ENCODE results near the gene MDFI.

MDFI gene

DNA sequence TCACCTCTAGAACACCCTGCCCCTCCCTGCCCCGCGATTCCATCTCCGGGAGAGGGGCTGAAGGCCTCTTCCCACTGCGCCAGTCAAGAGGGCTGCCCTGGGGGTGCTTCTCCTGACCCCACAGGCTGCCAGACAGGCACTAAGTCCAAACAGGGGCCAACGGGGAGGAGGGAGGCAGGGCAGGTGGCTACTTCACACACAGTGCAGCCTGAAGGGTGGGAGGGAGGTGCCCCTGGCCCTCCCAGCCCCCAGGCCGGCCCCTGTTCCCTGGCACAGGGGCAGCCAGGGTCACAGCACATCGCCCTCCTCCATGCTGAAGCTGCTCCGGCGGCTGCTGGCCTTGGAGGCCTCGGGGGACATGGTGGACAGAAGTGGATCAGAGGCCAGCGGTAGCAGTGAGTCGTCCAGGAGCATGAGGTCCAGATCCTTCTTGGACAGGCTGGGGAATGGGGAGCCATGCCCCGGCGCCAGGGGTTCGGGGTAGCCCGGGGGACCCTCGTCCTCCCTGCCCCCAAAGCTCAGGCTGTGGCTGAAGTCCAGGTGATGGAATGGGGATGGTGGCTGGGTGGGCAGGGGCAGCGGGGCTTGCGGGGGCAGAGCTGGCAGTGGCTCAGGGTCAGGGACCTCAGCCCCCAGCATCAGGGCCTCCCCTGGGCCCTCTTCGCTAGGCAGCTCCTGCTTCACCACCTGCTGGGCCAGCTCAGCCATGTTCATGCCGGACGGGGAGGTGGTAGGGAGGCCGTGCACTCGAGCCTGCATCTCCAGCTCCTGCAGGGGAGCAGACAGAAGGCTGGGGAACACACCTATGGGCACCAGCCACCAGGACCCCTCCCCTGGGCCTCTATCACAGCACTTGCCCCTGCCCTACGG lies 46.3 kb downstream of the MDFI start:
- in situ Hi-C loops (cut with MboI; ENCODE audit: low sequenced_read_pairs): loop anchor here (10.0 kb wide), 1 partner anchor 320 kb away; no protein-coding TSS in a partner anchor

DNA sequence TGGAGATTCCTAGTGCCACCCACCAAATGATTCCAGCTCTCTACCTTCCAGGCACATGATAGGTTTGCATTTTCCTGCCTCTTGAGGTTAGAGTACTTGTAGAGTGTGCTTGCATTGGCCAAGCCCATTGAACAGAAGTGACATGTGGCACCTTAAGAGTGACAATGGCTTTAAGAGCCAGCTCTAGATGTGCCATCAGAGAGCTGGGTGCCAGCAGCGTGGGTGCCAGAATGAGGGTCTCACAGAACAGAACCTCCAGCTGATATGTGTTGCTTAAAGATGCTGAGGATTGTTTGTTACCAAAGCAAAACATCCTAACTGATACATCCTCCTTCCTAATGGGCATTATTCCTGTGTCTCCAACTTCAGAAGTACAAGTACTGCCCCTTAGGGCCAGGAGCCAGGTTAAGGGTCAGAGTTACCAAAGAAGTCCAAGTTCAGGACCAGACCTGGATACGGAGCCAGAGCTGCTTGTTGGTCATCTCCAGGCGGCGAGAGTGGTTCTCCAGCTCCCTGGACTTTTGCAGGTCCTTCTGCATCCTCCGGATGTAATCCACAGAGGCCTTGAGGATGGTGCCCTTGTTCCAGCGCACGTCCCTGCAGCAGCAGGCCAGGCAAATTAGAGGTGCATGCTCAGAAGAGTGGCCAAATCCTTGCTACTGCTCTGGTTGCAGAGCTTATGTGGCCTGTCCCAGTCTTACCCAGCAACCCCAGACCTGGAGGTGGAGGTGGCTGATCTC lies 47.5 kb downstream of the MDFI start:
- in situ Hi-C loops (cut with MboI; ENCODE audit: low sequenced_read_pairs): loop anchor here (10.0 kb wide), 1 partner anchor 321 kb away; no protein-coding TSS in a partner anchor

DNA sequence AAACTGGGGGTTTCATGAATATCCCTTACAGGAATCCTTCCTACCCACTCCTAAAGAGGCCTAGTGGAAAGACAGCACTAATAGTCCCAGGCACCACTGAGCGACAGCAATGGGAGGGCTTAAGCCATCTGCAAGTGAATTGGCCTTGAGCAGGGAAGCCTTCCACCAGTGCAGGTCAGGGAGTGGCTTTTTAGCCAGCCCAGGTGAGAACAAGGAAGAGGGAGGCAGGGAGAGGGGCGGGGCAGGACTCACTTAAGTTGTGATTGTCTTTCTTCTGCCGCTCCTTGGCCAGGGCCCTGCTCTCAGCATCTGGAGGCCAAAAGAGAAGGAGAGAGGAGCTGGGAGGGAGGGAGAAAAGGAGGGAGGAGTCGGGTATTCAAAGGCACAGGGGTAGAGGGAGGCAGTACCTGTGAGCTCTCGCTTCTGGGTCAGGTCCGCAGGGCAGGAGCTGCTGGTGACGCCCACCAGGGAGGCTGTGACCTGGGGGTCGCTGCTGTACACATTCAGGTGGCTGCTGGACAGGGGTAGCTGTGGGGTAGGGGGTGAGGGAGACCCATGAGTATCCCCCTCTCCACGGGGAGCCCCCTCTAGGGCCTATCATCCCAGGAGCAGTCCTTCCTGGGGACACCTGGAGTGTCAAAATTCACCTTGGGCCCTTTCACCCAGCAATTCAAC lies 49.4 kb downstream of the MDFI start:
- in situ Hi-C loops (cut with MboI; ENCODE audit: low sequenced_read_pairs): loop anchor here (10.0 kb wide), 1 partner anchor 323 kb away; no protein-coding TSS in a partner anchor

DNA sequence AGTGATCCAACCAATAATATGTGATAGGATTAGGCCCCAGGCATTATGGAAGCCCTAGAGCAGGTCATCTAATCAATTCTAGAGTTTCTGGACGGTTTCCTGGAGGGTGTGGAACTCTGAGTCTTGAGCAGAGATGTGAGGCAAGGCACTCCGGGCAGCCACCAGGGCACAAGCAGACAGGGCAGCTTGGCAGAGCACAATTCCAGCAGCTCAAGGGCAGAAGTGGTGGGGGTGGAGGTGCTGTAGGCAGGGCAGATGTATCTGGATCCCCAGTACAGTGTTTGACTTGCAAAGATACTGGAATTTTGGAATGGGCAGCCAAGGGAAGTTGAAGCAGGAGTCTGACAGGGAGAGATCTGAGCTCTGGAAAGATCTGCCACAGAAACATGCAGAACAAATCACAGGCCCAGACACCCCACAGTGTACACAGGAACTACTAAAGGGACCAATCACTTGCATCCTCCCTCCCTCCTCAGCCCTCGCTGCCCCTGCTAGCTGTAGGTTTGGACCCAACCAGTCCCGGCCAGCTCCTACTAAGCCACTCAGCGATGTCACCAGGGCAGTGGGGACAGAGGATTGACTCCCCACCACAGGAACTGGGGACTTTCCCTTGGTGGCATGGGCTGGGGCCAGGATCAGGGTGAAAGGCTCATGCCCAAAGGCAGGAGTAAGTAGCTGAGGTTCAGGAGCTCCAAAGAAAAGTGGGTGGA lies 50.1 kb downstream of the MDFI start:
- in situ Hi-C loops (cut with MboI; ENCODE audit: low sequenced_read_pairs): loop anchor here (10.0 kb wide), 1 partner anchor 324 kb away; no protein-coding TSS in a partner anchor

DNA sequence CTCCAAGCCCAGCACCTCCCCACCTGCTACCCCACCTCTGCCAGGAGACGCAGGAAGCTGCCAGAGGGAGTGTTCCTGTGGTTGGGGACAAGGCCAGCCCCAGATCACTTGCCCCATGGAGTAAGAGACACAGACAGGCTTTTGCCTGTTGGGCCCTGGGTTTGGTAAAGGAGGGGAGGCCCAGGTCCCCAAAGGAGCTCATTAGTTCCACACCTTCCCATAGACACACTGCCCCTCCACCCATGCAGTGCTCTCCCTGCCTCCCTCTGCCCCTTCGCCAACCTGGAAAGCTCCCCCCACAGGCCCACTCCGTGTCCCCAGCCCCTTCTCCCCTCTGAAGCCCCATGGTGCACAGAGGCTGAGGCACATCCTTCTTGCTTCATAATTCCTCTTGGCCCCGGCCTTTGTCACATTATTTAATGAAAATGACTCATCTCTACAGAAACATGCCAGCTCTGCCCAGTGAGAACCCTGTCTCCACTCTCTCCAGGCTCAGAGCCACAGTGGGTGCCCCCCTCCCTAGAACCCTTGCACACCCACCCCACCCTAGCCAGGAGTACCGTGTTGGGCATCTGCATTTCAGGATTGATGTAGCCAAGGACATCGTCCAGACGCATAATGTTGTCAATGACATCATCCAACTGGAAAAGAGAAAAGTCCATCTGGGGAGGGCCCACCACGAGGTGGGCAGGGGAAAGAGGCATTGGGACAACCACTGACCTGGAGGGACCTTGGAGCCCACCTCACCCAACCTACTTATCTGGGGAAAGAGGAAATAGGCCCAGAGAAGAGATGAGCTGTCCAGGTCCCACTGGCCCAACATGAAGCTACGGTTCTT lies 51.1 kb downstream of the MDFI start:
- in situ Hi-C loops (cut with MboI; ENCODE audit: low sequenced_read_pairs): loop anchor here (10.0 kb wide), 1 partner anchor 325 kb away; no protein-coding TSS in a partner anchor

DNA sequence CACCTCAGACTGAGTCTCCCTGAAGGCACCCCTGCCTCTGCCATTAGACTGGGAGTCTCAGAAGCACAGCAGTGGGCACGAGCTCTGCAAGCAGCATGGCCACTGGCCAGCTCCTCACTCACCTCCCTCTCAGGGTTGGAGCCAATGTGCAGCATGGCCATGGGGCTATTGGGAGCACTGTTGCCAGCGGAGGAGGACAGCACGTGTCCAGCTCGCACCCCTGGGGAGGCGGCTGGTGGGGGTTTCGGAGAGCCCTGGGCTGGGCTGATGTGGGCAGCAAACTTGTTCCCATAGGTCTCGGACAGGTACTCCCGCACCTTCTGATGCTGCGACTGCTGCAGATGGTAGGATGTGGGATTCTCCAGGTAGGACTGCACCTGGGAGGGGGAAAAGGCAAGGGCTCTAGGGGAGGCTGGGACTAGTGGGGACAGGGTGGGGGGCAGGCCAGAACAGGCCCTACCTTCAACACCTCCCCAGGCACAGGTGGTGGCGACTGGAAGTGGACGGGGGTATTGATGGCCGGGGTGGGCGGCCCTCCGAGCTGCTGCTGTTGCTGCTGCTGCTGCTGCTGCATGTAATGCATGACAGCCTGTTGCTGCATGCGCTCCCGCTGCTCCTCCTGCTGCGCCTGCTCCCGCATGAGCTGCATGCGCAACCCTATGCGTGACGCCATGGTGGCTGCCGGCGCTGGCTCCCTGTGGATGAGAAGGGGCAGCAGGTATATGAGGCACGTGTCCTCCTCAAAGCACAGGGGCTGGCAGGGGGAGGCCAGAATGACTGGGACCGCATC lies 52.5 kb downstream of the MDFI start:
- in situ Hi-C loops (cut with MboI; ENCODE audit: low sequenced_read_pairs): no loop called here

DNA sequence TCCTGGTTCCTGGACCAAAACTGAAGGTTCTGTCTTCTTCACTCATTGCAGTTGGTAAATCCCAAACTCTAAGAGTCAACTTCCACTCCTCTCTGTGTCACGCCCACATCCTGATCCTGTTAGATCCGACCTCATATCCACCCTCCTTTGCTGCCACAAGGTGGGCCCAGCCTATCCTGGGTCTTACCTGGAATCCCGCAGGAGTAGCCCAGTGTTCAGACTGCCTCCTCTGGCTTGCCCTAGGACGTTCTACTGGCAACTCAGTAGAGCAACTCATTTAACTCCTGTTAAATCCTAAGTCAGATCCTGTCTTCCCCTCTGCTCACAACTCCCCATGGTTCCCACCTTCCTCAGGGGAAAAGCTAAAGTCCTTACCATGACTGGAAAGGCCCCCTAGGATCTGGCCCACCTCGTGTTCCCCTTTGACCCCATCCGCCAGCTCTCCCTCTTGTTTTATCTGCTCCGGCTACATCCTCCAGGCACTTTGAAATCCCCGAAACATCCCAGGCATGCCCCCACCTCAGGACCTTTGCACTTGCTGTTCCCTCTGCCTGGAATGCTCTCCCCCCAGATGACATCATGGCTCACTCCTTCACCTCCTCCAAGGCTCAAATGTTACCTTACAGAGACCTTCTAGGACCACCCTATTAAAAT lies 53.3 kb downstream of the MDFI start:
- in situ Hi-C loops (cut with MboI; ENCODE audit: low sequenced_read_pairs): no loop called here

DNA sequence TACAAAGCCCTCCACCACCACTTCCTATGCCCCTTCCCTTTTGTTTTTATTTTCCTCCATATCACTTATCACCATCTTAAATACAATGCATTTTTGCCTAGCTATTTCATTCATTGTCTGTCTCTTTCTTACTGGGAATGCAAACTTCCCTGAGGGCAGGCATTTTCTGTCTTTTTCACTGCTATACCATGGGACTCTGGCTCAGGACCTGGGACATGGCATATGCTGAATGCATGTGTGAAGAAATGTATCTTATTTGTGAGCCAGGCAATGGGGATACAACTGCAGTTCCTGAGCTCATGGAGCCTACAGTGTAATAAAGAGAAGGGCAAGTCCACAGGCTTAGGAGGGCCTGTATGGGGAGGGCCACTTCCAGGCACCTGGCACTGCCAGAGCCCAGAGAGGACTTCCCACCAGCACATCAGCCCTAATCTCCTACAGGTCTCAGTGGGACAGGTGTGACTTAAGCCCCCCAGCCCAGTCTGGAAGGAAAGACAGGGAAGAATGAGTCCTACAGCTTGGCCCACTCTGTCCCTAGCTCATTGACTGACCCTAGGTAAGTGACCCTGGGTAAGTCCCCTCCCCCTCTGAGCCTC lies 53.9 kb downstream of the MDFI start:
- in situ Hi-C loops (cut with MboI; ENCODE audit: low sequenced_read_pairs): no loop called here

DNA sequence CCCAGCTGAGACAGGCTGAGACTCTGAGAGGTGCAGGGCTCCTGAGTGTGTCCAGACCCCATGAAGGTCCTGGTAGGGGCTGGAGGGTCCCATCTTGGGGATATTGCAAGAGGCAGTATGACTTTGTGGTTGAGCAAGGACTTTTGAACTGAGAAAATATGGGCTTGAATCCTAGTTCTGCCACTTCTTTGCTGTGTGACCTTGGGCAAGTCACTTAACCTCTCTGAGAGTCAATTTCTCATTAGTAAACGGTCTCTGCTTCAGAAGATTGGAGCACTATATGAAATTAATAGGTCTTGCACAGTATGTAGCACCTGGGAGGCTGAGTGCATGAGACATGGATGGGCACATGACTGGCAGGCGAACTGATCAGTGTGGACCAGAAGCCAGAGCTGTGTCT lies 54.5 kb downstream of the MDFI start:
- in situ Hi-C loops (cut with MboI; ENCODE audit: low sequenced_read_pairs): no loop called here

GRCh38 chr6:41693281-41694240 lies 55.3 kb downstream of the MDFI start:
- in situ Hi-C loops (cut with MboI; ENCODE audit: low sequenced_read_pairs): no loop called here

DNA sequence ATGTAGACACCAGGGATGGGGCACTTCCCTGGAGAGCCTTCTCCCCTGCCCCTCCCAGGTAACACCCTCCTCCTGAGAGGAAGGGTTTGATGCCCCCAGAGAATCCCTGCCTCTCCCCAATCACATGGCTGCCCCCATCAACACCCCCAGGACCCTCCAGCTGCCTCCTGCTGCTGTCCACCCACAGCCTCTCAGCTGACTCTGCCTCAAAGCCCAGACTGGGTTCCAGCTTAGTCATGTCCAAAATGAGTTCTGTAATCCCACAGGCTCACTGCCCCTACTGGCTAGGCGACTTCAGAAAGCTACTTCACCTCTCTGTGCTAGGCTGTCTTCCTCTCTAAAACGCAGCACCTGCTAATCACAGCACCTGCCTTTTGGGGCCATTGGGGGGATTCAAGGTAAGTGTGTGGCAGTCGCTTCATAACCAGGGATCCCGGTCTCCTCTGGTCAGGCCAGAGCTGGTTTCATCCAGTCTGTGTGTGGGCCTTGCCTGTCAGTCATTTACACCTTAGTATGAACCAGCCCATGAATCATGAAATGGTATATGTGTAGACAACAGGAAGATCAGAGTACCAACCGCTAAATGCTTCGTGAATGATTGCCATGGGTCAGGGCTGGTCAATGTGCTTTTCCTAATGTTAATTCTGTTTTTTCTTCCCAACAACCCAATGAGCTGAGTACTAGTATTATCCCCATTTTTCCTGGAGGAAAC lies 56.7 kb downstream of the MDFI start:
- in situ Hi-C loops (cut with MboI; ENCODE audit: low sequenced_read_pairs): no loop called here

DNA sequence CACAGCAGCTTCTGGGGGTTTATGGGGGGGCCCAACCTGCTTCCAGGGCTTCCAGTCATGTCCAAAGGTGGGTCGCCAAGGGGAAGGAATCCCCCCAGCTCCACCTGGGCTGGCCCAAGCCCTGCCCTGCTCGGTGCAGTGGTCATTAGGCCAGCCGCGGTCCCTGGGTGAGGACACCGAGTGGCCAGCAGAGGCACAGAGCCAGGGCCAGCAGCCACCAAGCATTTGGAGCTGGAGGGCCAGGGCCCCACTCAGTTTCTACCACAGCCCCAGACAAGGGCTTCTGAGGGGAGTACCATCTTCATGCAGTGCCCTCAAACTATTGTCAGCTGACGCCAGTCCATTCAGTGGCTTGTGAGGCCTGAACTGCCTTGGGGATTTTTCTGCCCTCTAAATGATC lies 57.6 kb downstream of the MDFI start:
- in situ Hi-C loops (cut with MboI; ENCODE audit: low sequenced_read_pairs): no loop called here

DNA sequence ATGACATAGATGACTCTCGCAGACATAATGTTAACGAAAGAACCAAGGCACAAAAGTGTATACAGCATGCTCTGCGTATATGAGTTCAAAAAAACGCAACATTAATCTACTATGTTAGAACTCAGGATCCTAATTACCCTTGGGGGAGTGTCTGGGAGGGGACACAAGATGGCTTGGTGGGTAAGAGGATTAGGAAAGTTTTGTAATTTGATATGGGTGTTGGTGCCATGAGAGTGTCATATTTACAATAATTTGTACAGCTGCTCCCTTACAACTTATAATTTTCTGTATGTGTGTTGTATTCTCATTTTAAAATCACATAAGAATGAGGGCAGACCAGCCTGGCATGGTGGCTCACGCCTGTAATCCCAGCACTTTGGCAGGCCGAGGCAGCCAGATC lies 58.5 kb downstream of the MDFI start:
- in situ Hi-C loops (cut with MboI; ENCODE audit: low sequenced_read_pairs): no loop called here

DNA sequence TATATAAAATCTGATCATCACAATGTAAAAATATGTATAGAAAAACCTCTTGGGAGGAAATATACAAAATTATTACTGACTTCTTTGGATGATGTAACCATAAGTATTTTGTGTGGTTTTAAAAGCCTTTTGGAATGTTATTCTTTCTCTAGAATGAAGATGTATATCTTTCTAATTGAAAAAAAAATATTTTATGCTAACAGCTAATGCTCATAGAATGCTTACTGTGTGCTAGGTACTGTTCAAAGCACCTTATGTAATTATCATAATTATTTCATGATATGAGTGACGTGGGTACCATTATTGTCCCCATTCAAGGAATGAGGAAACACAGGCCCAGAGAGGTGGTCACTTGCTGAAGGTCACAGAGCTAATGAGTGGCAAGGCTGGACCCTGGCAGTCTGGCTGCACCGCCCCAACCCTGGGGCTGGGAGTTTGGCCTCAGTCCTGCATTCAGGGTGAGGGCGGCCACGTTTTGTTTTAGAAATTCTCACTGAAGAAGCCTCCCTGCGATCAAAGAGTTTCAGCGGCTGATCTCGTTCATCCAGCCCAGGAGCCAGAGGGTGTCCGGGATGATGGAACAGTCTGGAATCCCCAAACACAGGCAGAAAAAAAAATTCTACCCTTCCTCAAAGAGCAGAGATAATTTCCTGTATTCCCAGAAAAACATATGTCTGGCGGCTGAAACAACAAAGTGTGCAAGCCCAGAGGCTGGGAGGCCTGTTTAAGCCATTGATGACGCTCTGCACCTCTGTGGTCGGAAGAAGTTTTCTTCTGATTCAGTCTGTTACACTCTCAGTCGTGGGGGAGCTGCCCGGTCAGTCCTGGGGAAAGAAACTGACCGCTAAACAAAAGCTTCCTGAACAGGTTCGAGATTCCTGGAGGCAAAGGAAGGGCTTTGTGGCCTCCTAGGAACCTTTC lies 59.9 kb downstream of the MDFI start:
- in situ Hi-C loops (cut with MboI; ENCODE audit: low sequenced_read_pairs): no loop called here

GRCh38 chr6:41699063-41699462 lies 60.8 kb downstream of the MDFI start:
- in situ Hi-C loops (cut with MboI; ENCODE audit: low sequenced_read_pairs): no loop called here
